CD4-positive, alpha-beta T cell treated with Interleukin-1 beta for 1 hour (primary cell): ENCODE results near the gene THRAP3.

Experiments used
- DNase-seq, 2 donors: peaks; one replicate each; pipeline ENCODE4 v3.0.0-alpha.2; 2020 to 2022

THRAP3 gene

DNA sequence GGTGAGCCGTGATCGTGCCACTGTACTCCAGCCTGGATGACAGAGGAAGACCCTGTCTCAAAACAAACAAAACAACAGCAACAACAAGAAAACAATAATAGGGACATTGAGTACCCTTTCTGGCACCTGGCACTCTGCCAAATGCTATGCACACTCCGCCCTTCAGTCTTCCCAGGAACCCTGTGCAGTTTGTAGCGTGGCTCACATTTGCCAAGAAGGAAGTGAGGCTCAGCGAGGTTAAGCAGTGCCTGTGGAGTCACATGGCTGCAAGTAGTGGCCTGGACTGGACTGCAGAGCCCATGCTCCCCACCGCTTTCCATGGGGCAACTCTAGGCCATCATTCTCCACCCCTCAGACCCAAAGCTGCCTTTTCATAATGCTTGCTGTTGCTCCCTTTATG, 104.5 kb downstream of the THRAP3 start:
- DNase-seq: no peak

DNA sequence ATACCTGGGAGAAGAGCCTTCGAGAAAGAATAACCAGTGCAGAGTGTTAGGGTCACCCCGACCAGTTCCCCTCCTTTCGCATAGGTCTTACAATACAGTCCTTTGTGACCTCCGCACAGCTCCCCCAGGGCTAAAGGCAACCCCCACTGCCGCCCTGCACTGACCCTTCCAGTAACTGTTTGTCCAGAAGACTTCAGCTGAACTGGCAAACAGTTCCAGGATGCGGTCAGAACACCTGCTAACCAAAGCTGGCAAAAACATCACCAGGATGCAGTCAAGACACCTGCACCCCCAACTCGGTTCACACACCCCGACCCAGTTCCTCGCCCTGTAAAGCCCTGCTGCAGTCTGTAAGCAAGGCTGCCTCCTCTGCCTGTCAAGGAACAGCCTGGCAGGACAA, 105.6 kb downstream of the THRAP3 start:
- no peak for DNase-seq

DNA sequence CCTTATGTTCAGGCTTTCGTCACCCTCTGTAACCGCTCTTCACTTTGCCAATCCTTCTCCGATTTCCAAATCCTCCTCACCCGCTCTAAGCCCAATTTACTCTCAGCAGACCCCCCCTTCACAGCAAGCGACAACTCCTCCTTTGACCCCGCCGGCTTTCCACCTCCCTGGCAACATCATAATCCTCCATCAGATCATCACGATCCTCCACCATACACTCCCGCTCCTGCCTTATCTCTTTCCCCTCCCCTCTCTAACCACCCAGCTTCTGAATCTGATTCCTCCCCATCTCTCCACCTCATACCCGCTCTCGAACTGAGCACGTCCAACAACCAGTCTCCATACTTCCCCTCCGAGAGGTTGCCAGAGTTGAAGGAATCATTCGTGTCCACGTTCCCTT, 106.7 kb downstream of the THRAP3 start:
- no peak for DNase-seq

DNA sequence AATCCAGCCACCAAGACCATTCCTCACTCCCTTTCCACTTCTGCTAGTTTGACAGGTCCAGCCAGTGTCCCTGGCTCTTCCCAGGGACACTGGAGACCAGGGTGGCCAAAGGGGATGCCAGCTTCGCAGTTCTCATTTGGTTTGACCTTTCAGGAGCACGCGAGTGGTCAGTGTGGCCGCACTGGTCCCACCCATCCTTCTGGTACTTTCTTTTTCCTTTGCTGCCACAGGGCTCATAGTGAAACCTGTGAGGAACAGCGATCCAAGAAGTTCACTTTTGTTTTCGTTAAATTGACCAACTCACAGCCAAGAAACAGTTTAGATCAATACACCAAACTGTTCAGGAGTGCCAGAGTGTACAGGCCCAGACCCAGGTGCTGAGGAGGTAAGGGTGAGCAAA, 113.6 kb downstream of the THRAP3 start:
- no peak for DNase-seq

DNA sequence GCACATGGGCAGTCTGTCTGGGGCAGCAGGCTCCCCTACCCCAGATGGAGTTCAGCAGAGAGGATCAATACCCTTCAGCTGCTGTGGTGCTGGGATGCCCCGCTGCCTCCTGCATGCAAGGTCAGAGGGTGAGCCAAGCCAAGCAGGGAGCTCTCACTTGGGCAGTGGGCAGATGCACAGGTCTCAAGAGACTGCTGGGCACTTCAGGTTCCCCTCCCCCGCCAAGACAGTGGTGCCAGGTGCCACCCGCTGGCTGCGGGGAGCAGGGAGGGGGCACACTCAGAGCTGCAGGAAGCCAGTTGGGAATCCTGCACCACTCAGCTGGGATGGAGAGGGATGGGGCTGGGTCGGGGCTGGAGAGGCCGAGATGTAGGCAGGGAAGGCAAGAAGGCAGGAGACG, 115.0 kb downstream of the THRAP3 start:
- no peak for DNase-seq

DNA sequence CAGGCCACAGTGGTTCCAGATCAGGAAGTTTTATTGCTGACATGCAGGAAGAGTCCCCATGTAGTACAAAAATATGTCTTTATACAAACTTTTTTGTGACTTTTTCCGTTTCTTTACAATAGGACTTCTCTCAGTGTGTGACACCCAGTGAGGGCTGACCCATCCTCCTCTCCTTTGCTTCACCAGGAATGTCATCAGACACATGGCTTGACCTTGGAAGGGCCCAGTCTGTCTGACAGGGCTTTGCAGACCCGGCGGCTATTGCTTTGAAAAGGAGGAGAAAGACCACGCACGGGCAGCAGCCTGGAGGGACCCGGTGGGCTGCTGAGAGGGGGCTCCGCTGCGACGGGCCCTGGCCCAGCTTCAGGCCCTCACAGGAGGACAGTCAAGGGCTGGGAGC, 115.4 kb downstream of the THRAP3 start:
- no peak for DNase-seq

DNA sequence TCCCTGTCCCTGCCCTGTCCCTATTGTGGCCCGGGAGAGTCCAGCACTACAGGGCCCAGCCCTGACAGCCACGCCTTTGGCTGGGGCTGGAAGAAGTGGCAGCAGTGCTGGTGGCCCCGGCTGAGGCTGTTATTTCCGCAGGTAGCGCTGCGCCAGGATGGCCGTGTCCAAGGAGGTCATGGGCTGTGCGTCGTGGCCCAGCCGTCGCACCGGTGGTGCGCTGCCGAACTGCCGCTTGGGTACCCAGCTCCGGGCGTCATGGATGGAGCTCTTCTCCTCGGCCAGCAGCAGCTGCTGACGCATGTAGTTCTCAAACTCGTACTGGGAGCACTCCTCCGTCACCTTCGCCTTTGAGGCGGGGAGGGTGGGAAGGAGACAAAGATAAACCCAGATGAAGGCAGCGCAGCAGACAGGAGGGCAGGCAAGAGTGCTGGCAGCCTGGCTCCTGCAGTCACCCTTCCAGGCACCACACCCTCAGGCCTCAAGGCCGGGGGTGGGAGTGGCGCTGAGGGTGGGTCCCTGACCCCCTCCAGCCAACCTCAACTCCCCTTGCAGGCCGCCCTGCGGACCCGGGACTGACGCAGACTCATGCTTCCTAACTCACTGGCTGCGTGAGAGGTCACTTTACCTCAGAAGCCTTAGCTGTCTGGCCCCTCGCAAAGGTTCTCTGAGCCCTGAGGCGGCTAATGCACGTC, 117.5 kb downstream of the THRAP3 start:
- no peak for DNase-seq

DNA sequence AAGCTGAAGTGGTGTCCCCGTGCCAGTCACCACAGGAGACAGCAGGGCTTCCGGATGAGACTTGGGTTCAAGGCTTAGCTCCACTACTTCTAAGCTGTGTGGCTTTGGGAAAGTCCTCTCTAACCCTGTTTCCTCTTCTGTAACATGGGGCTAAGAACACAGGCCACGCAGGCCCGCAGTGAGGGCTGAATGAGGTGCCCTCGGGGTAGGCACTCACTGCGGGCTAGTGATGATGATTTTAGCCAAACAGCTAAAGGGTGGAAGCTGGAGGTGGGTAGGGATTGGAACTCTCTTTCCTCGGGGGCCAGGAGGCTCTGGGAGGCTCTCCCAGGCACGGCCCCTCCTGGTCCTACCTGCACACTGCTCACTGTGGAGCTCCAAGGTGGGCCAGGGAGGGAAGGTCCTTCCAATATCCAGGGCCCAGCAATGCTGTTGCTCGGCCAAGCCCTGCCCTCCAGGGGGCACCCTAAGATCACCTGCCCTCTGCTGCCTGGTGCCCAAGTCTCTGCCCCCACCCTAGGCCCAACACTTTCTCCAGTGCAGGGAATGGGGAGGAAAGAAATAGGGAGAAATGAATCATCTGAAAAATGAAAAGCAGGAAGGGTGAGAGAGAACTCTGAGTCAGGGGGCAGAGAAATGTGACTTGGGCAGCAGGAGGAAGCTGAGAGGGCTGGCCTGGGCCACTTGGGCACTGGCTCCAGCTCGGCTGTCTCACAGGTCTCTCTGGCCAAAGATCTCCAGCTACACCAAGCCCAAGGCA, 118.4 kb downstream of the THRAP3 start:
- peak; percentile 63 to 68 for DNase-seq

DNA sequence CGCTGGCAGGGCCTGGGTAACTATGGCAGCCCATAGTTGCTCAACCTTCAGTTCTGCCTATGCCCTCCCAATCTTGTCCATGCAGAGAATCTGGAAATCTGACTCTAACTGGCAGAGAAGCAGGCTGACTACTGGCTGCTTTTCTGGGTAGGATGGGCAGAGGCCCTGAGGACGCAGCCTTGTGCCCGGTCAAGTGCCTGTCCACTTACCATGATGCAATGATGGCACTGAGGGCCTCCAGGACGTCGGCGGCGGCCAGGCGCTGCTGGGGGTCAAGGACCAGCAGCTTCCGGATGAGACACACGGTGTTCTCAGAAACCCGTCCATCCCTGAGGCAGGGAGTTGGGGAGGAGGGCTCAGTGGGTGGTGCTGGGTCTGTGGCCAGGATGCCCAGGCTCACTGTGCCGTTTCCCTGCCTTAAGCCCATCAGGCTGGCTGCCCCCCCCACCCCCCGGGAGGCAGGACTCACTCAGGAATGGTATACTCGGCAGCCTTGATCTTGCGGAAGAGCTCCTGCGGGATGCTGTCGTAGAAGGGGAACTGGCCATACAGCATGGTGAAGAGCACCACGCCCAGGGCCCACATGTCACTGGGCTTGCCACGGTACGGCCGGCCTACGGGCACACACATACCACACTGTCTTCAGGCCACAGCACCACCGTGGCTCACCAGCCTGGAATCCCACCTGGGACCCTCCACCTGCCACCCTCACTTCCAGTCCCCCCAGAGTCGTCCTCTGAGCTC, 119.6 kb downstream of the THRAP3 start:
- DNase-seq: no peak

DNA sequence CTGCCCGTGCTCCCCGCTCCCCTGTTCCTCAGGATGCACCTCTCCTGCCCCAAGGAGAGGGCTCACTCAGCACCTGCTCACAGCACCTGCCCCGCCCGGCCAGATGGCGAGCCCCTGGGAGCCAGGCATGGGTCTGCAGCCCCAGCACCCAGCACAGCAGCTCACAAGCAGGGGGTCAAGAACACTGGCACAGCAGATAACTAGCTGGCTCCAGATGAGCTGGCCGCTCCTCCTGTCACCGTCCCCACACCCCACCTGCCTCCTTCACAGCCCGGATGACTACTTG, 120.1 kb downstream of the THRAP3 start:
- no peak for DNase-seq

DNA sequence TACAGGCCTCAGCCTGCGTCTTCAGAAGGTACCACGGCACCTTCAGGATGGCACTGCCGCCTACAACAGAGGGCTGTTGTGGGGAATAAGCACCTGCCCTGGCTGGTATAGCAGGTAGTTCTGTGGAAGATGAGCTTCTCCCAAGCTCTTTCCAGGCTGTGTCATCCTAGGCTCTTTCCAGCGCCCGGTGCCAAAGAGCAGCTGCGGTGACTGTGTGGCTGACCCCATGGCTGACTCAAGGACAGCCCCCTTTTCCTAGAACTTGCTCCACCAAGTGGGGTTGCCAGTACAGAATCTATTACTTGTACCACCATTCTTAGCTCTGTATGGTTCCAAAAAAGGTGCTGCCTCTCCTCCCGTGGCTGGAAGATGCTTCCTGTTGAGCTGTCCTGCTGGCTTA, 121.1 kb downstream of the THRAP3 start:
- DNase-seq: no peak

DNA sequence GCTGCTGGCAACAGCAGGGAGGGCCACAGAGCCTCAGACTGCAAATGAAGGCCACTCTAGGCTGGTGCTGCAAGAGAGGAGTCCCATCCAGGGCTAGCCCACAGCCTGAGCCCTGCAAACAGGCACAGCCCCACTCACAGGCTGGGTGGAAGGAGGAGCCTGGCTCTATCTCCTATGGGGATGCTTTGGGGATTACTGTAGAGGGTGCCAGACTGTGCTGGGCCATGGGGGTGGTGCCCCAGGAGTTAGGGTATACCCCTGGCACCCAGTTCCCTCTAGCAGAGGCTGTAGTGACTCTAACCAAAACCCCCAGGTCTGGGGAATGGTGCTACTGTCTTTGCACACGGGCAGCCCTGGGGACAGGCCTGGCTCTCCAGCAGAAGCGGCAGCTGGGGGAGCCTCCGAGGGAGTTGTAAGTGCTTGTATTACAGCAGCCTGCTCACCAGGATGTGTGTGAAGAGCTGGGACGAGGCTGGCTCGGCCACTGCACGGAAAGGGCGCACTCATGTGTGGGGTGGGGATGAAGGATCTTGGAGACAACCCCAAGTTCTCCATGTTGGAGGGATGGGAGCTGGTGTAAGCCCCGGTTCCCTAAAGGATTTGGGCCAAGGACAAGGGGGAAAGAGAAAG, 122.6 kb downstream of the THRAP3 start:
- DNase-seq: no peak

DNA sequence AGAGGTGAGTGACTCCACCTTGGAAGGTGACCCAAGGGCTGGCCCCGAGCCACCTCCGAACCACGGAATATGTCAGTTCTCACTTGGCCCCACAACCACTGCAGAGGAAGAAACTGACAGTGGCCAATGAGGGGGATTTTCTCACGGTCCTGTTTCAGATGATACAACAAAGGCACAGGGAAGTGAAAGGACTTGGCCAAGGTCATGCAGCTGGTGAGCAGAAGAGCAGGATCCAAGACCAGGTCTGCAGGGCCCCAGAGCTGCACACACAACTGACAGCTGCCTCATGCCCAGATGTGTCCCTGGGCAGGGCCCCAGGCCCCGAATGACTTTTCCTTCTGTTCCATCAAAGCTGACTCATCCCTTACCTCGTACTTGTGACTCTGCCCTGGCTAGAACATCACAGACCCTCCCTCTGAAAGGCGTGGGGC, 125.0 kb downstream of the THRAP3 start:
- peak in 1 of 2 donors; percentile 24 for DNase-seq

DNA sequence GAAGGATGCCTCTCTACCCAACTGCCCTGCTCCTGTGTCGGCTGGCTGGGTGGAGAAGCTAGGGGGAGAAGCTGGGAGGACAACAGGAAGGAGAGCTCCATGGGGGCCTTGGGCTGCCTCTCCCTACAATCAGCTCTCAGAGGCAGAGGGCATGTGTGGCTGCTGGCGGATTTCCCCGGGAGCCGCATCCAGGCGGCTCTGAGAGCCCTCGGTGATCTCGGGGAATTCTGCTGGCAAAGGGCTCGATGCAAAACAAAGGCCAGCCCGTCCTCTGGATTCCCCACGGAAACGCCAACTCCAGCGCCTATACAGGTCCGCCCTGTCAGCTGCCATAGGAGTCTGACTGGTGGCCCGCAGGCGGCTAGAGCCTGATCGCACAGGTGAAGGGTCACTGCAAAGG, 125.6 kb downstream of the THRAP3 start:
- no peak for DNase-seq

DNA sequence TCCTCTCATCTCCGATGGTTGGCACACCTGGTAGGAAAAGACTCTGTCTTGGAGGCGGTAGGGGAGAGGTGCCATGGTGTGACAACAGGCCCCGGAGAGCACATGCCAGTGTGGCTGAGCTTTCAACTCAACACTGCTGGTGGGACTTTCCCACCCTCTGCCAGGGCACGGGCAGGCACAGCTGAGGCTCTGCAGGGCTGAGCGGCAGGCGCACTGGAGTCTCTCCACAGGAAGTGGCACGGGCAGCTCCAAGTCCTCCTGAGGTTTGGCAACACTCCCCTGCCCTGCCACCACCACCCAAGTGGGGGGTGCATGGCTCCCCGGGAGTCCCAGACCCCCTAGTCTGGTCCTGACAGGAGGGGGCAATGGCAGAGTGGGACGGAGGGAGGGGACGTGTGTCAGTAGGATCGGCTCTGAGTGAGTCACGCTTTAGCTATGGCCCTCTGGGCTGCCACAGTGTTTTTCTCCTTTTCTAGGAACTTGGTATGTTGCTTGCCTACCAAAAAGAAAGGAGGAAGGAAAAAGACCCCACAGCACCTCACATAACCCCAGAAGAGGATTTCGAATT, 126.5 kb downstream of the THRAP3 start:
- peak; percentile 52 to 59 for DNase-seq

DNA sequence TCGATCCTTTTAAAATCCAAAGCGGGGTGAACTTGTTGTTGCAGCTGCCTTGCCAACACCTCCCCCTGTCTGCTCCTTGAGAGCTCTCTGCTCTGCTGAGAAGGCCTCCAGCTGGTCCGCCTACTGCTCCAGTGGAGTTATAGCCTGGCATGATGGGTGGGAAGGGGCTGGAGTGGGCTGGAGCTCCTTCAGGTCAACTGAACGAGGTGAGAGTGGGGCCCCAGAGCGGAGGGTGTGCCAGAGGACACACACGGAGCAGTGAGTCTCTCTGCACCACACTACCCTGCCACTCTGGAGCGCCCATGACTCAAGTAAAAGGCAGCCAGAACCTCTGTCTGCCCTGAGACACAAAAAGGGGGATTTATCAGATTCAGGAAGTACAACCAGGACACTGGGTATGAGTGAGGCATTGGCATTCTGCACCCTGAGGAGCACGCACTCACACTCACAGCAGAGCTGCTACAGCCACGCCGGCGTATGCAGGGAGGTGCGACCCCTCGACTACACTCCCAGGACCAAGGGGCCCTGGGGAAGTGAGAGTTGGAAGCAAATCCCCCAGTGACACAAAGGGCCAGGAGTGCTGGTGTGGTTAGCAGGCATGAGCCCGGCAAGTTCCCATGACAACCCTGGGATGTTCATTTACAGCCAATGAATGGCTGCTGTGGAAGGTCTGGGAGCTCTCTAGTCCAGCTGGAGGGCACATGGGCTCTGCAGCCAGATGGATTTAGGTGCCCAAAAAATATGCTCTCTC, 127.2 kb downstream of the THRAP3 start:
- DNase-seq: no peak

DNA sequence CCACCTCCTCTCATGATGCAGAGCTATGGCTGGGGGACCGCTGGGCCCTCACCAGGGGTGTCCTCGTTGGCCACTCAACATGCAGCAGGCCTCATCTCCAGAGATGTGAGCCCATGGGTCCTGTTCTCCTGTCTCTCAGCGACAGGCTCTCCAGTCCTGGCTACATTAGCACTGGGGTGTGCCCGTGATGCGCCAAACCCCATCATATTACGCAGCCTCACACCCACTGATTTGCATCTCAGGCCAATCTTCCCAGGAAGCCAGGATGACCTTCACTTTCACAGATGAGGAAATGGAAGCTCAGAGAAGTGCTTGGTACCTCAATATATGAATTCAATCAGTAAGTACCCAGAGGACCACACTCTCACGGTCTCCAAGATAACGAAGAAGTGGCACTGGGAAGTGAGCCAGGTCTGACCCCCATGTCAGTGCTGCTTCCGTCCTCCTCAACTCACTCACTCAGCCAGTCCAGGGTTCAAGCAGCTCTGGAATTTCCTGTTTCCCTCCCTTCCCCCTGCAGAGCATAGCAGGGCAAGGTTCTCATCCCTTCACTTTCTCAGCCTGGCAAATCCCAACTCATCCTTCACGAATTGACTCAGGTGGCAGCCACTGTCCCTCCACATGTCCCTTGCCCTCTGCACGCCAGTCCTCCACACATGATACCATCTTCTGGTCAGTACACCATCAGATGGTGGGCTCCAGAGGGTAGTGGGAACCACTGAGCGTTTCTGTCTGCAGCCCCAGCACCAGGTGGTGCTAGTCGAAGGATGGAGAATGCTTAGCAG, 128.1 kb downstream of the THRAP3 start:
- DNase-seq: no peak

DNA sequence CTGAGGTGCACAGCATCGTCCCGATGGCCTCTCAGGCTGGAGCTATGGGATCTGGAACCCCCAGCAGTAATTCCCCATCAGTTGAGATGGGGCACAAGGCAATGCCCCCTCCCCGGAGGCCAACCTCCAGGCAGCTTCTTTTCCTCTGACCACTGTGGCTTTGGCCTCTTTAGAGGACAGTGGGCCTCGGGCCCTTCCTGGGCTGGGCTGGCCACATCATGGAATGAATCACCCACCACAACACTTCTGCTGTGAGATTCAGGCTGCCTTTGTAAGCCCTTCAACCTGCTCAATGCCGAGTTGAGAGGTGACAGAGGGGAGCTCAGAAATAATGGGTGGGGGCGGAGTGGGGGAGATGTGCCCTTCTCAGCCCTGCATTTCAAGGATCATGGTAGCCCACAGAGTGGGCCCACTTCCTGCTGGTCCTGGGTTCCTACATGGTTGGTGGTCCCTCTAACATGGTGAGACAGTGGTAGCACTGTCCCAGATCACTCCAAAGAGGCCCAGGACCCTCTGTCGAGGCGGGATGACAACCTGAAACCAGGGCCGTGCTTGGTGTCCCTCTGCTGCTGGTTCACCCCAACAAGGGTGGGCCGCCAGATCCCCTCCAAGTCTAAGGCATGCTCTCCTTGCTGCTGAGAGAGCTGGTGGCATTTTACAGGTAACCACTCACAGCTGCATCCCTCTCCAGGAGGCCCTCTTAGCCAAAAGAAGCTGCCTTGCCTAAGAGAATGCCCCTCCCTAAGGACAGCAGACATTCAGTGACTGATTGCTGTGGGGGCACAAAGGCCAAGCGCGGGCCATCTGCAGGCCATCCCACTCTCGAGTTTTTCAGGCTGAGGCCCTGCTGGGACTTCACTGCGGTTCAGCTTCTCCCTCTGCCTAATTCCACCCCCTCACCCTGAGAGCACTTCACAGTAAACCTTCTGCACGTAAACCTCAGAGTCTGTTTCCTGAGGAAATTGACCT, 129.0 kb downstream of the THRAP3 start:
- DNase-seq: no peak

DNA sequence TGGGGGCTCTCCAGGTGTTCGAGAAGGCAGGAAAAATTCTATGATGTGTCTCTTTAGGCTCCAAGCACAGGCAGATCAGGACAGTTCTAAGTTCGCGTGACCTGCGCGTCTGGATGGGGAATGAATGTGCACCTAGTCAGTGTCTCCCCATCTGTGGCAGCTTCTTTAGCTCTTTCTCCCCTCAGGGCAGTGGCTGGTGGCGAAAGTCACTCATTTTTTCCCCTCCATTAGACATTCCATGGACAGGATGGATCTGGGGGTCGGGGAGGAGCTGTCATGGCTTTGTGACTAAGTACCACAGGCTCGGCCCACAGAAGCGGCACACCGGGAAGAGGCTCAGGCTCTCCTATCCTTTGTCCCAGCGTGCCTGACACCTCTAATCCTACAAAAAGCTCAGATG, 130.2 kb downstream of the THRAP3 start:
- DNase-seq: no peak
